Left ventricle myocardium inferior (tissue), 1 donor: ENCODE data around the gene DNAH3. TPM values are rescaled to one million over a fixed set of nuclear protein-coding genes. Genes with fewer than 3 reads are reported as not detected.

ENCODE experiments used
- DNase-seq: peaks from one replicate; pipeline ENCODE4 v3.0.0-alpha.2; 2020
- H3K27ac ChIP-seq: fragments of 200-600 bp; replicated peaks from 2 replicates; pipeline ENCODE4 v1.8.0; 2021
- H3K27me3 ChIP-seq: fragments of 200-600 bp; 2 replicates; pipeline ENCODE4 v1.8.0; 2021; ENCODE audit warnings: low read depth
- H3K36me3 ChIP-seq: fragments of 200-600 bp; 2 replicates; pipeline ENCODE4 v1.8.0; 2021
- H3K4me1 ChIP-seq: fragments of 200-600 bp; 2 replicates; pipeline ENCODE4 v1.8.0; 2021
- H3K4me3 ChIP-seq: fragments of 200-600 bp; 2 replicates; pipeline ENCODE4 v1.8.0; 2021; ENCODE audit warnings: mild to moderate bottlenecking, moderate library complexity
- H3K9me3 ChIP-seq: fragments of 200-600 bp; replicated peaks from 2 replicates; pipeline ENCODE4 v1.8.0; 2021
- CTCF ChIP-seq: fragments of 200-600 bp; IDR thresholded peaks from 2 replicates; pipeline ENCODE4 v1.8.0; 2021; ENCODE audit warnings: antibody characterized with exemption, mild to moderate bottlenecking, borderline replicate concordance
- intact Hi-C: fragments of 100-400 bp; cut with micrococcal nuclease; formaldehyde crosslinking; loops from one replicate; pipeline ENCODE4 v1.11.0; 2022
- total RNA-seq: library from RNA; stranded (reverse); fragmentation: NEBNext Ultra II Directional; extraction: Animal tissue kit (Norgen Biotek cat#: 25700); gene quantifications from one replicate; pipeline ENCODE4 v1.2.1, GENCODE V29; 2021
- donor health status: DM: no; HTN: yes; CAD: no; lungs with severe emphysema.

The DNAH3 gene
- total RNA-seq, 1 donor from 2014 or later: 1.8 TPM

GRCh38 chr16:20939611-20940010 is 211.0 kb downstream of the DNAH3 start:
- TF ChIP-seq CTCF: no peak
- Histone ChIP-seq H3K9me3 (no peaks in the 10 kb centered on the region), H3K36me3 (no peaks in the 10 kb centered on the region), H3K4me3 (no peak overlapping the region), H3K27ac (no peak overlapping the region), H3K27me3 (no peaks in the 10 kb centered on the region), H3K4me1 (no peaks in the 10 kb centered on the region)
- intact Hi-C loops: loop anchor here (10.0 kb wide), 1 partner anchor 135 kb away; no protein-coding TSS in a partner anchor
- no peak for DNase-seq

GRCh38 chr16:20938426-20938825 is 212.2 kb downstream of the DNAH3 start:
- no peak for TF ChIP-seq CTCF
- no peaks in the 10 kb centered on the region for H3K27me3 ChIP-seq
- H3K4me1 ChIP-seq: no peaks in the 10 kb centered on the region
- intact Hi-C loops: loop anchor here (10.0 kb wide), 1 partner anchor 136 kb away; no protein-coding TSS in a partner anchor
- no peak for DNase-seq
- no peaks in the 10 kb centered on the region for H3K36me3 ChIP-seq
- no peak overlapping the region for H3K27ac ChIP-seq
- H3K4me3 ChIP-seq: no peak overlapping the region
- H3K9me3 ChIP-seq: no peaks in the 10 kb centered on the region

- Histone ChIP-seq H3K27me3 (no peaks in the 10 kb centered on the region), H3K36me3 (no peaks in the 10 kb centered on the region), H3K9me3 (no peaks in the 10 kb centered on the region), H3K4me3 (no peak overlapping the region), H3K4me1 (no peaks in the 10 kb centered on the region), H3K27ac (no peak overlapping the region)
- intact Hi-C loops: loop anchor here (10.0 kb wide), 1 partner anchor 137 kb away; no protein-coding TSS in a partner anchor
- DNase-seq: no peak
- TF ChIP-seq CTCF: no peak
These were observed 212.9 kb downstream of the DNAH3 start for GRCh38 chr16:20937736-20938135.

- no peak overlapping the region for H3K27ac ChIP-seq
- TF ChIP-seq CTCF: no peak
- H3K4me1 ChIP-seq: peaks cover 20% of the 10 kb centered on the region
- no peaks in the 10 kb centered on the region for H3K27me3 ChIP-seq
- H3K4me3 ChIP-seq: no peak overlapping the region
- H3K9me3 ChIP-seq: no peaks in the 10 kb centered on the region
- intact Hi-C loops: loop anchor here (10.0 kb wide), 1 partner anchor 141 kb away; no protein-coding TSS in a partner anchor
- H3K36me3 ChIP-seq: no peaks in the 10 kb centered on the region
- no peak for DNase-seq
These were observed 217.1 kb downstream of the DNAH3 start for GRCh38 chr16:20933589-20933988.

- intact Hi-C loops: loop anchor here (10.0 kb wide), 1 partner anchor 144 kb away; no protein-coding TSS in a partner anchor
- H3K9me3 ChIP-seq: no peaks in the 10 kb centered on the region
- peak overlapping the region; percentile 85 for H3K27ac ChIP-seq
- H3K27me3 ChIP-seq: no peaks in the 10 kb centered on the region
- H3K4me3 ChIP-seq: no peak overlapping the region
- peaks cover 20% of the 10 kb centered on the region for H3K4me1 ChIP-seq
- no peak for TF ChIP-seq CTCF
- DNase-seq: no peak
- H3K36me3 ChIP-seq: no peaks in the 10 kb centered on the region
These were observed 219.5 kb downstream of the DNAH3 start for GRCh38 chr16:20931066-20931600.
